ENCODE data around the gene PRDM9. TPM values are rescaled to one million over a fixed set of nuclear protein-coding genes. Genes with fewer than 3 reads are reported as not detected.
"Not testable (repeated sequence)": the region's sequence is repeated elsewhere in the genome, so short reads cannot be mapped to it uniquely, and the experiment has no call there.

The PRDM9 gene
- total RNA-seq, 1 donor from 2014 or later, result not detected

- Histone ChIP-seq H3K27ac (ENCODE audit: low read depth, low read length) (no peak overlapping the region), H3K4me3 (ENCODE audit: low read length in 3 of 3) (no peak overlapping the region), H3K9ac (ENCODE audit: low read depth in 1 of 3, low read length in 3 of 3) (no peak overlapping the region), H3K36me3 (ENCODE audit: control insufficient read depth in 3 of 3, insufficient read depth in 3 of 3, low read length in 3 of 3) (no peaks in the 10 kb centered on the region), H3K9me3 (ENCODE audit: control insufficient read depth in 3 of 3, low read length in 3 of 3) (peaks cover 0 to 3% (median 0%) of the 10 kb centered on the region in 3 donors), H3K4me1 (ENCODE audit: control insufficient read depth in 3 of 3, insufficient read depth in 3 of 3, low read length in 3 of 3) (no peaks in the 10 kb centered on the region), H3K27me3 (ENCODE audit: control insufficient read depth in 3 of 3, insufficient read depth in 3 of 3, low read length in 3 of 3) (no peaks in the 10 kb centered on the region)
Observed at GRCh38 chr5:23484096-23484495, 23.3 kb upstream of the PRDM9 start.

GRCh38 chr5:23486227-23486626, 21.2 kb upstream of the PRDM9 start:
- not testable (repeated sequence) for H3K4me1 ChIP-seq (ENCODE audit: control insufficient read depth in 3 of 3, insufficient read depth in 3 of 3, low read length in 3 of 3); H3K4me3 ChIP-seq (ENCODE audit: low read length in 3 of 3); H3K36me3 ChIP-seq (ENCODE audit: control insufficient read depth in 3 of 3, insufficient read depth in 3 of 3, low read length in 3 of 3); H3K9me3 ChIP-seq (ENCODE audit: control insufficient read depth in 3 of 3, low read length in 3 of 3); H3K9ac ChIP-seq (ENCODE audit: low read depth in 1 of 3, low read length in 3 of 3); H3K27ac ChIP-seq (ENCODE audit: low read depth, low read length); H3K27me3 ChIP-seq (ENCODE audit: control insufficient read depth in 3 of 3, insufficient read depth in 3 of 3, low read length in 3 of 3)

- H3K27me3 ChIP-seq (ENCODE audit: control insufficient read depth in 3 of 3, insufficient read depth in 3 of 3, low read length in 3 of 3), result no peaks in the 10 kb centered on the region
- H3K4me1 ChIP-seq (ENCODE audit: control insufficient read depth in 3 of 3, insufficient read depth in 3 of 3, low read length in 3 of 3), result no peaks in the 10 kb centered on the region
- no peak overlapping the region for H3K4me3 ChIP-seq (ENCODE audit: low read length in 3 of 3)
- H3K36me3 ChIP-seq (ENCODE audit: control insufficient read depth in 3 of 3, insufficient read depth in 3 of 3, low read length in 3 of 3), result no peaks in the 10 kb centered on the region
- H3K9ac ChIP-seq (ENCODE audit: low read depth in 1 of 3, low read length in 3 of 3), result no peak overlapping the region
- H3K27ac ChIP-seq (ENCODE audit: low read depth, low read length), result no peak overlapping the region
- no peaks in the 10 kb centered on the region for H3K9me3 ChIP-seq (ENCODE audit: control insufficient read depth in 3 of 3, low read length in 3 of 3)
Observed at GRCh38 chr5:23490993-23491392, 16.4 kb upstream of the PRDM9 start.

GRCh38 chr5:23494558-23494957, 12.9 kb upstream of the PRDM9 start:
- no peaks in the 10 kb centered on the region for H3K36me3 ChIP-seq (ENCODE audit: control insufficient read depth in 3 of 3, insufficient read depth in 3 of 3, low read length in 3 of 3)
- H3K27me3 ChIP-seq (ENCODE audit: control insufficient read depth in 3 of 3, insufficient read depth in 3 of 3, low read length in 3 of 3), result no peaks in the 10 kb centered on the region
- H3K4me3 ChIP-seq (ENCODE audit: low read length in 3 of 3), result no peak overlapping the region
- no peaks in the 10 kb centered on the region for H3K4me1 ChIP-seq (ENCODE audit: control insufficient read depth in 3 of 3, insufficient read depth in 3 of 3, low read length in 3 of 3)
- H3K27ac ChIP-seq (ENCODE audit: low read depth, low read length), result no peak overlapping the region
- H3K9me3 ChIP-seq (ENCODE audit: control insufficient read depth in 3 of 3, low read length in 3 of 3), result no peaks in the 10 kb centered on the region
- H3K9ac ChIP-seq (ENCODE audit: low read depth in 1 of 3, low read length in 3 of 3), result no peak overlapping the region

- Histone ChIP-seq H3K27ac (ENCODE audit: low read depth, low read length) (no peak overlapping the region), H3K9ac (ENCODE audit: low read depth in 1 of 3, low read length in 3 of 3) (no peak overlapping the region), H3K4me1 (ENCODE audit: control insufficient read depth in 3 of 3, insufficient read depth in 3 of 3, low read length in 3 of 3) (no peaks in the 10 kb centered on the region), H3K4me3 (ENCODE audit: low read length in 3 of 3) (no peak overlapping the region), H3K36me3 (ENCODE audit: control insufficient read depth in 3 of 3, insufficient read depth in 3 of 3, low read length in 3 of 3) (no peaks in the 10 kb centered on the region), H3K9me3 (ENCODE audit: control insufficient read depth in 3 of 3, low read length in 3 of 3) (no peaks in the 10 kb centered on the region), H3K27me3 (ENCODE audit: control insufficient read depth in 3 of 3, insufficient read depth in 3 of 3, low read length in 3 of 3) (no peaks in the 10 kb centered on the region)
Observed at GRCh38 chr5:23496576-23496975, 10.8 kb upstream of the PRDM9 start.

- Histone ChIP-seq H3K4me3 (ENCODE audit: low read length in 3 of 3) (peak overlapping the region in 2 of 3 donors; percentile 9 to 35), H3K27ac (ENCODE audit: low read depth, low read length) (no peak overlapping the region), H3K9me3 (ENCODE audit: control insufficient read depth in 3 of 3, low read length in 3 of 3) (no peaks in the 10 kb centered on the region)
Observed at GRCh38 chr5:23506329-23507236, 826 bp upstream of the PRDM9 start.

GRCh38 chr5:23510434-23510833, 3.0 kb downstream of the PRDM9 start:
- not testable (repeated sequence) for H3K27me3 ChIP-seq (ENCODE audit: control insufficient read depth in 3 of 3, insufficient read depth in 3 of 3, low read length in 3 of 3); H3K36me3 ChIP-seq (ENCODE audit: control insufficient read depth in 3 of 3, insufficient read depth in 3 of 3, low read length in 3 of 3); H3K4me3 ChIP-seq (ENCODE audit: low read length in 3 of 3); H3K4me1 ChIP-seq (ENCODE audit: control insufficient read depth in 3 of 3, insufficient read depth in 3 of 3, low read length in 3 of 3); H3K9me3 ChIP-seq (ENCODE audit: control insufficient read depth in 3 of 3, low read length in 3 of 3); H3K9ac ChIP-seq (ENCODE audit: low read depth in 1 of 3, low read length in 3 of 3); H3K27ac ChIP-seq (ENCODE audit: low read depth, low read length)

More at GRCh38 chr5:23506329-23507236, 826 bp upstream of the PRDM9 start:
- Histone ChIP-seq H3K9ac (ENCODE audit: low read depth in 1 of 3, low read length in 3 of 3) (no peak overlapping the region), H3K36me3 (ENCODE audit: control insufficient read depth in 3 of 3, insufficient read depth in 3 of 3, low read length in 3 of 3) (no peaks in the 10 kb centered on the region), H3K4me1 (ENCODE audit: control insufficient read depth in 3 of 3, insufficient read depth in 3 of 3, low read length in 3 of 3) (no peaks in the 10 kb centered on the region), H3K27me3 (ENCODE audit: control insufficient read depth in 3 of 3, insufficient read depth in 3 of 3, low read length in 3 of 3) (no peaks in the 10 kb centered on the region)

- H3K9me3 ChIP-seq (ENCODE audit: control insufficient read depth in 3 of 3, low read length in 3 of 3), result no peaks in the 10 kb centered on the region
- H3K27ac ChIP-seq (ENCODE audit: low read depth, low read length), result no peak overlapping the region
Observed at GRCh38 chr5:23522553-23522952, 15.1 kb downstream of the PRDM9 start.

GRCh38 chr5:23523031-23523430, 15.6 kb downstream of the PRDM9 start:
- Histone ChIP-seq H3K27me3 (ENCODE audit: control insufficient read depth in 3 of 3, insufficient read depth in 3 of 3, low read length in 3 of 3) (no peaks in the 10 kb centered on the region), H3K4me3 (ENCODE audit: low read length in 3 of 3) (no peak overlapping the region), H3K27ac (ENCODE audit: low read depth, low read length) (no peak overlapping the region), H3K9ac (ENCODE audit: low read depth in 1 of 3, low read length in 3 of 3) (no peak overlapping the region), H3K9me3 (ENCODE audit: control insufficient read depth in 3 of 3, low read length in 3 of 3) (no peaks in the 10 kb centered on the region), H3K36me3 (ENCODE audit: control insufficient read depth in 3 of 3, insufficient read depth in 3 of 3, low read length in 3 of 3) (no peaks in the 10 kb centered on the region), H3K4me1 (ENCODE audit: control insufficient read depth in 3 of 3, insufficient read depth in 3 of 3, low read length in 3 of 3) (no peaks in the 10 kb centered on the region)

More at GRCh38 chr5:23522553-23522952, 15.1 kb downstream of the PRDM9 start:
- H3K4me1 ChIP-seq (ENCODE audit: control insufficient read depth in 3 of 3, insufficient read depth in 3 of 3, low read length in 3 of 3), result no peaks in the 10 kb centered on the region
- no peak overlapping the region for H3K4me3 ChIP-seq (ENCODE audit: low read length in 3 of 3)
- H3K27me3 ChIP-seq (ENCODE audit: control insufficient read depth in 3 of 3, insufficient read depth in 3 of 3, low read length in 3 of 3), result no peaks in the 10 kb centered on the region
- H3K9ac ChIP-seq (ENCODE audit: low read depth in 1 of 3, low read length in 3 of 3), result no peak overlapping the region
- H3K36me3 ChIP-seq (ENCODE audit: control insufficient read depth in 3 of 3, insufficient read depth in 3 of 3, low read length in 3 of 3), result no peaks in the 10 kb centered on the region

GRCh38 chr5:23523998-23524397, 16.6 kb downstream of the PRDM9 start:
- Histone ChIP-seq H3K9me3 (ENCODE audit: control insufficient read depth in 3 of 3, low read length in 3 of 3) (no peaks in the 10 kb centered on the region), H3K36me3 (ENCODE audit: control insufficient read depth in 3 of 3, insufficient read depth in 3 of 3, low read length in 3 of 3) (no peaks in the 10 kb centered on the region), H3K27ac (ENCODE audit: low read depth, low read length) (no peak overlapping the region), H3K9ac (ENCODE audit: low read depth in 1 of 3, low read length in 3 of 3) (no peak overlapping the region), H3K27me3 (ENCODE audit: control insufficient read depth in 3 of 3, insufficient read depth in 3 of 3, low read length in 3 of 3) (no peaks in the 10 kb centered on the region), H3K4me1 (ENCODE audit: control insufficient read depth in 3 of 3, insufficient read depth in 3 of 3, low read length in 3 of 3) (no peaks in the 10 kb centered on the region), H3K4me3 (ENCODE audit: low read length in 3 of 3) (no peak overlapping the region)
